MM.1S (cell line): ENCODE data around the gene GPR135.

ENCODE experiments used
- DNase-seq: peaks from one replicate; pipeline ENCODE4 v3.0.0-alpha.2; 2015
- H2AFZ ChIP-seq: fragments of 300-600 bp; sonication (generic); 2 replicates; pipeline ENCODE4 v1.6.0; 2016; ENCODE audit warnings: antibody characterized with exemption, low read length
- H3F3A ChIP-seq: fragments of 300-600 bp; sonication (generic); 2 replicates; pipeline ENCODE4 v1.6.1; 2016; ENCODE audit warnings: mild to moderate bottlenecking, antibody characterized with exemption, low read length, moderate library complexity, mixed read lengths; ENCODE audit not compliant: insufficient read depth
- H3K27ac ChIP-seq: fragments of 300-600 bp; sonication (generic); 2 replicates; pipeline ENCODE4 v1.5.1; 2016; ENCODE audit warnings: mild to moderate bottlenecking, low read length
- H3K27me3 ChIP-seq: fragments of 300-600 bp; sonication (generic); replicated peaks from 2 replicates; pipeline ENCODE4 v1.6.0; 2016; ENCODE audit warnings: low read length; ENCODE audit not compliant: insufficient read depth
- H3K36me3 ChIP-seq: fragments of 300-600 bp; sonication (generic); replicated peaks from 2 replicates; pipeline ENCODE4 v1.6.1; 2016; ENCODE audit warnings: mild to moderate bottlenecking, low read length, mixed read lengths; ENCODE audit not compliant: insufficient read depth
- H3K4me1 ChIP-seq: fragments of 300-600 bp; sonication (generic); 2 replicates; pipeline ENCODE4 v1.6.1; 2016; ENCODE audit warnings: low read length, mixed read lengths
- H3K4me2 ChIP-seq: fragments of 300-600 bp; sonication (generic); 2 replicates; pipeline ENCODE4 v1.6.0; 2016; ENCODE audit warnings: low read depth, low read length
- H3K4me3 ChIP-seq: fragments of 300-600 bp; sonication (generic); 2 replicates; pipeline ENCODE4 v1.5.1; 2016; ENCODE audit warnings: low read length, mixed read lengths
- H3K79me2 ChIP-seq: fragments of 300-600 bp; sonication (generic); 2 replicates; pipeline ENCODE4 v1.6.1; 2016; ENCODE audit warnings: mixed run types, low read length, mixed read lengths
- H3K9ac ChIP-seq: fragments of 300-600 bp; sonication (generic); 2 replicates; pipeline ENCODE4 v1.6.1; 2016; ENCODE audit warnings: low read length, mixed read lengths
- H3K9me2 ChIP-seq: fragments of 300-600 bp; sonication (generic); replicated peaks from 2 replicates; pipeline ENCODE4 v1.6.1; 2016; ENCODE audit warnings: mild to moderate bottlenecking, low read length, mixed read lengths; ENCODE audit not compliant: insufficient read depth
- H3K9me3 ChIP-seq: fragments of 300-600 bp; sonication (generic); replicated peaks from 2 replicates; pipeline ENCODE4 v1.6.1; 2016; ENCODE audit warnings: mild to moderate bottlenecking, low read length, mixed read lengths; ENCODE audit not compliant: insufficient read depth
- H4K20me1 ChIP-seq: fragments of 300-600 bp; sonication (generic); 2 replicates; pipeline ENCODE4 v1.6.1; 2016; ENCODE audit warnings: mild to moderate bottlenecking, low read length, moderate library complexity, mixed read lengths; ENCODE audit not compliant: insufficient read depth
- CTCF ChIP-seq: fragments of 300-600 bp; sonication (generic); IDR thresholded peaks from 2 replicates; pipeline ENCODE4 v1.5.1; 2016; ENCODE audit warnings: antibody characterized with exemption, low read length, mixed read lengths
- EZH2 ChIP-seq: fragments of 300-600 bp; sonication (generic); optimal IDR thresholded peaks from 2 replicates; pipeline ENCODE3; 2017; ENCODE audit warnings: low read depth, mild to moderate bottlenecking, antibody characterized with exemption, low read length, mixed read lengths
- EZH2phosphoT487 ChIP-seq: fragments of 300-600 bp; sonication (generic); IDR thresholded peaks from 2 replicates; pipeline ENCODE4 v1.6.1; 2018; ENCODE audit warnings: antibody characterized with exemption, low read length

The GPR135 gene

GRCh38 chr14:59481871-59482540 is 16.8 kb upstream of the GPR135 start:
- DNase-seq: no peak
- no peaks in the 10 kb centered on the region for H3K36me3 ChIP-seq
- 0 out of 2 replicates have a peak, but pooled peaks cover 4% of the 10 kb centered on the region for H3K4me1 ChIP-seq
- H3K27me3 ChIP-seq: no peaks in the 10 kb centered on the region
- TF ChIP-seq EZH2 (no peak), CTCF (no peak), EZH2phosphoT487 (no peak)
- peaks cover 16% of the 10 kb centered on the region for H3K79me2 ChIP-seq
- H3K9me2 ChIP-seq: no peaks in the 10 kb centered on the region
- no peak overlapping the region for H3K4me2 ChIP-seq
- no peak overlapping the region for H3K9ac ChIP-seq
- no peak overlapping the region for H3K27ac ChIP-seq
- no peak overlapping the region for H2AFZ ChIP-seq
- H3K4me3 ChIP-seq: no peak overlapping the region
- no peaks in the 10 kb centered on the region for H4K20me1 ChIP-seq
- H3F3A ChIP-seq: no peaks in the 10 kb centered on the region
- no peaks in the 10 kb centered on the region for H3K9me3 ChIP-seq

- Histone ChIP-seq H3K36me3 (no peaks in the 10 kb centered on the region), H4K20me1 (no peaks in the 10 kb centered on the region), H3K27me3 (no peaks in the 10 kb centered on the region), H3K9ac (no peak overlapping the region), H3K79me2 (peaks cover 16% of the 10 kb centered on the region), H3K27ac (no peak overlapping the region), H2AFZ (no peak overlapping the region), H3K4me1 (0 out of 2 replicates have a peak, but pooled peaks cover 4% of the 10 kb centered on the region), H3K4me3 (no peak overlapping the region), H3K9me2 (no peaks in the 10 kb centered on the region), H3K4me2 (no peak overlapping the region), H3F3A (no peaks in the 10 kb centered on the region), H3K9me3 (no peaks in the 10 kb centered on the region)
- no peak for TF ChIP-seq EZH2
- no peak for TF ChIP-seq EZH2phosphoT487
- no peak for TF ChIP-seq CTCF
- no peak for DNase-seq
Measured at GRCh38 chr14:59481407-59481806, 16.2 kb upstream of the GPR135 start.

GRCh38 chr14:59480166-59480565 is 15.0 kb upstream of the GPR135 start:
- no peak overlapping the region for H3K27ac ChIP-seq
- no peak overlapping the region for H3K4me2 ChIP-seq

More at GRCh38 chr14:59480166-59480565, 15.0 kb upstream of the GPR135 start:
- Histone ChIP-seq H3K9ac (no peak overlapping the region), H3F3A (no peaks in the 10 kb centered on the region), H2AFZ (no peak overlapping the region), H3K27me3 (no peaks in the 10 kb centered on the region), H4K20me1 (no peaks in the 10 kb centered on the region), H3K4me1 (0 out of 2 replicates have a peak, but pooled peaks cover 4% of the 10 kb centered on the region), H3K79me2 (peaks cover 6% of the 10 kb centered on the region), H3K9me2 (no peaks in the 10 kb centered on the region), H3K36me3 (no peaks in the 10 kb centered on the region), H3K9me3 (no peaks in the 10 kb centered on the region), H3K4me3 (no peak overlapping the region)
- DNase-seq: no peak
- TF ChIP-seq EZH2phosphoT487 (no peak), CTCF (no peak), EZH2 (no peak)
